Thyroid gland (tissue), 4 donors: Measurements from ENCODE around the gene TOP1.

Experiments
- CTCF ChIP-seq, 6 experiments: fragments of 200-600 bp in 3 of 6; fragments of 450-650 bp in 3 of 6; sonication (generic) in 3 of 6; IDR thresholded peaks; one replicate each; pipeline ENCODE4 v1.5.1; 2016 to 2019; ENCODE audit warnings: antibody characterized with exemption in 6 of 6, mild to moderate bottlenecking in 2 of 6, inconsistent platforms in 1 of 6, moderate library complexity in 1 of 6
- POLR2A ChIP-seq, 2 donors: fragments of 450-650 bp; IDR thresholded peaks; one replicate each; pipeline ENCODE4 v1.6.1; 2017; ENCODE audit warnings: antibody characterized with exemption in 2 of 2, mild to moderate bottlenecking in 2 of 2, moderate library complexity in 1 of 2

- no peak for TF ChIP-seq POLR2A (IDR thresholded peaks at IDR 0.05)
- no peak for TF ChIP-seq CTCF (IDR thresholded peaks at IDR 0.05)
Observed at GRCh38 chr20:41006936-41007474, 21.6 kb upstream of the TOP1 start.
